GM21786 (cell line): ENCODE measurements around the gene NFKBIE.

ENCODE experiments used
- ATAC-seq: cut with Tn5 transposase; IDR thresholded peaks from one replicate; pipeline ENCODE4 v1.9.1; 2021; ENCODE audit not compliant: unreplicated experiment

The NFKBIE gene

GRCh38 chr6:44217332-44218143, 47.8 kb downstream of the NFKBIE start:
- no peak for ATAC-seq

GRCh38 chr6:44216677-44217331, 48.5 kb downstream of the NFKBIE start, which contains the start of gene MYMX:
Gene MYMX (plus strand): TSS chr6:44216926. CDS start chr6:44217472, 546 bp downstream.
- ATAC-seq = no peak

GRCh38 chr6:44214307-44214706, 51.0 kb downstream of the NFKBIE start:
- ATAC-seq = no peak

- no peak for ATAC-seq
Observed at GRCh38 chr6:44211284-44211683, 54.1 kb downstream of the NFKBIE start.
